GM18505 (cell line): Measurements from ENCODE around the gene CYTH1.

Experiments
- ATAC-seq: cut with Tn5 transposase; IDR thresholded peaks from one replicate; pipeline ENCODE4 v1.9.1; 2021; ENCODE audit not compliant: unreplicated experiment
- POLR2A ChIP-seq: IDR thresholded peaks from 4 replicates; pipeline ENCODE4 v1.6.1; 2011; ENCODE audit warnings: borderline replicate concordance; ENCODE audit not compliant: insufficient read depth, insufficient read length; ENCODE audit errors: extremely low read depth

CYTH1 gene

DNA sequence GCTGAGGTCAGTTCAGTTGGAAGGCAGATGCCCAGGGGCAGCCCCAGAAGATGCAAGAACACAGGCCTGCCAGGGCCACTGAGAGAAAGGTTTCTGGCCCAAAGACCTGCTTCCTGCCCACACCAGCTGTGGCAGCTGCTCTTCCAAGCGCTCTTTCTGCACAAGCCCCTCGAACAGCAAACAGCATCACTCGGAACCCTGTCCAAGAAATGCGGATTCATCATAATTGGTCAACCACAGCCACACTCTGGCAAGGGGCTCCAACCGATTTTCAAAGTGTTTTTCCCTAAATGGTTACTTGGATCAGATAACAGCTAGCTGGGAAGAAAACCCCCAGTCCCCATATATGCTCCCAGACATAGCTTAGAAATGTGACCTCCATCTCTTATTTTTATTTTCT is 133.8 kb downstream of the CYTH1 start:
- no peak for TF ChIP-seq POLR2A
- ATAC-seq = no peak

DNA sequence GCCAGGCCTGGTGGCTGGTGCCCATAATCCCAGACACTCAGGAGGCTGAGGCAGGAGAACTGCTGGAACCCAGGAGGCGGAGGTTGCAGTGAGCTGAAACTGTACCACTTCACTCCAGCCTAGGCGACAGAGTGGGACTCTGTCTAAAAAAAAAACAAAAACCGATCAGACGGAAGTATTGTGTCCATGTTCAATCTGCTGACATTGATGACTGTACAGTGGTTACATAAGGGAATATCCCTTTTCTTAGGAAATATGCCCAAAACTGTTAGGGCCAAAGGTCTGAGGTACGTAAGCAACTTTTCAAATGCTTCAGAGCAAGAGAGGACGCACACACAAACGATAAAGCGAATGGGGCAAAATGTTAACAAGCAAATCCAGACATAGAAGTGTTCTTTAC is 135.0 kb downstream of the CYTH1 start:
- no peak for ATAC-seq
- TF ChIP-seq POLR2A = no peak

GRCh38 chr17:78645421-78646295 is 136.4 kb downstream of the CYTH1 start:
- no peak for TF ChIP-seq POLR2A
- ATAC-seq = no peak

GRCh38 chr17:78644931-78645351 is 137.1 kb downstream of the CYTH1 start:
- ATAC-seq = no peak
- TF ChIP-seq POLR2A = no peak

GRCh38 chr17:78644224-78644623 is 137.8 kb downstream of the CYTH1 start:
- ATAC-seq = no peak

GRCh38 chr17:78643326-78643725 is 138.7 kb downstream of the CYTH1 start:
- TF ChIP-seq POLR2A = no peak
- ATAC-seq = no peak

More at GRCh38 chr17:78644224-78644623, 137.8 kb downstream of the CYTH1 start:
- TF ChIP-seq POLR2A = no peak

DNA sequence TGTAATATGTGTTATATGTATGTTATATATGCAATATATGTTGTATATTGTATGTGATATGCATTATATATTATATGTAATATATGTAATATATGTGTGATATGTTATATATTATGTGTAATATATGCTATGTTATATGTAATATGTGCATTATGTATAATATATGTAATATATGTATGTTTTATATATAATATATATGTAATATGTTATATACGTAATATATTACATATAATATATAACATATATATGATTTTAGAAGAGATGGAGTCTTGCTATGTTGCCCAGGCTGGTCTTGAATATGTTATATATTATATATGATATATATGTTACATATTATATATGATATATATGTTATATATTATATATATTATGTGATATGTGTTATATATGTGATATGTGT is 139.4 kb downstream of the CYTH1 start:
- no peak for ATAC-seq
- TF ChIP-seq POLR2A = no peak

GRCh38 chr17:78641666-78642065 is 140.4 kb downstream of the CYTH1 start:
- ATAC-seq = no peak
- no peak for TF ChIP-seq POLR2A

DNA sequence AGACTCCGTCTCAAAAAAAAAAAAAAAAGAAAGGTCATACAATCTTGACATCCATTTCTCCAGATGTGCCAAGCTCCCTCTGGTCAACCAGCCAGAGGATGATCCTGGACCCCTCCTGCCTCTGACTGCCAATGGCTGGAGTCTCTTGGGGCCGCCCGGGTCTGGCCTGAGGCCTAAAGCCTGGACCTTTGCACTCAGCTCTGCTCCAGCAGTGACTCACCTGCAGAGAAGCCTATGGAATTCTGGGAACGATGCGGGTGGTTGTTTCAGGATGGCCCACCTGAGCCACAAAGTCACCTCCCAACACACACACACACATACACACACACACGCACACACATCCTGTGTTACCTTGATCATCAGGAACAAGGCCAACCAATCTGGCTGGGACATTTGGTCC is 140.8 kb downstream of the CYTH1 start:
- ATAC-seq = no peak
- no peak for TF ChIP-seq POLR2A

GRCh38 chr17:78640700-78641099 is 141.4 kb downstream of the CYTH1 start:
- no peak for ATAC-seq
- TF ChIP-seq POLR2A = no peak

- ATAC-seq = no peak
- TF ChIP-seq POLR2A = no peak
Observed at GRCh38 chr17:78637643-78638420, 144.2 kb downstream of the CYTH1 start.

DNA sequence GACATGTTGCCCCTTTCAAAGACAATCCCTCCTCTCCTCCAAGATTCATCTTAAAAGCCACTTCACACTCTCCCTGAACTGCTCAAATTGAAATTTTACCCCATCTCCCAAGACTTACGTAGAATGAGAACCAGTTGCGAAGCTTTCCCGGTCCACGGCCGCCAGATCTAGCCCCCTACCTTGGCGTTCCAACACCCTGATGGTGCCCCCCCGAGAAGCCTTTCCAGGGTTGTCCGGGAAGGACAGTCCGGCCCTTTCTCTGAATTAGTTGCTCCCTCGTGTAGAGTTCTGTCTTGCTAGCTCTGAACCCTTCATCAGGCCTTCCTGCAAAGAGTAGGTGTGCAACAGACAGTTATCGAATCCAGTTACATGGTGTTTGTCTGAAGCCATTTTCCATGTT is 144.9 kb downstream of the CYTH1 start:
- no peak for ATAC-seq
- no peak for TF ChIP-seq POLR2A

- no peak for ATAC-seq
- no peak for TF ChIP-seq POLR2A
Observed at GRCh38 chr17:78634154-78634553, 147.9 kb downstream of the CYTH1 start.

GRCh38 chr17:78629436-78629995 is 152.6 kb downstream of the CYTH1 start:
- ATAC-seq = no peak

More at GRCh38 chr17:78629436-78629995, 152.6 kb downstream of the CYTH1 start:
- TF ChIP-seq POLR2A = no peak
